Melanocyte of skin (primary cell): ENCODE results near the gene TMTC1. TPM values are rescaled to one million over a fixed set of nuclear protein-coding genes. Genes with fewer than 3 reads are reported as not detected.

Experiments
- total RNA-seq, 2 donors: library from RNA; depleted of rRNA; stranded (reverse); fragments of >200 nt; gene quantifications; 2 replicates each; pipeline ENCODE4 v1.2.3, GENCODE V29; 2012

TMTC1 gene
- 10 to 100 TPM; 20.0 to 21.0 TPM for total RNA-seq

GRCh38 chr12:29783773-29784666 lies at the start of gene TMTC1:
TSS of gene TMTC1 (minus strand) at chr12:29783942. CDS start at chr12:29783751, 191 bp downstream.

DNA sequence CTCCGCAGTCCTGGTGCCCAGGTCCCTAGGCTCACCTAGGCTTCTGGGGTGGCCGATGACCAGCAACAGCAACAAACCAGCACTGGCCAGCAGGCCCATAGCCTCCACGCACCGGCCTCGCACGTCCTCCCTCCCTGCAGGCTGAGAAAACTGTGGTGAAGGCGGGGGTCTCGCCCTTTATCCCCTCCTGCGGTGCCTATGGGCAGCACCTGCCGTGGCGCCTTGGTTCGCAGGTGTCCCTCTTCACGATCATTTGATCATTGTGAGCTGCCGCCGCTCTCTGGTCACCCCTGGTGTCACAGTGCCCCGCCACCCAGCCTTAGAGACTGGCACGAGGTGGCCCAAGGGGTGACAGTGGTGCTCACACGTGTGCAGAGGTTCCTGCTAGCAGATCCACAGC lies 286.2 kb downstream of the TMTC1 start, which contains the start of gene OVCH1:
TSS of gene OVCH1 (minus strand) at position 99 of the 400 bp plus-strand sequence. CDS start at position 99, 0 bp downstream.

